Breast epithelium (tissue), 3 donors: ENCODE data around the gene PEX16.

ENCODE experiments used
- POLR2A ChIP-seq: fragments of 450-650 bp; IDR thresholded peaks from one replicate; pipeline ENCODE4 v1.6.1; 2016; ENCODE audit warnings: antibody characterized with exemption, mild to moderate bottlenecking, moderate library complexity
- POLR2AphosphoS5 ChIP-seq, 3 donors: sonication (generic); formaldehyde crosslinking; IDR thresholded peaks; one replicate each; pipeline ENCODE4 v1.6.1; 2017; ENCODE audit warnings: antibody characterized with exemption in 3 of 3
- TF ChIP-seq, protein P1 (sequence below), 3 donors: fragments of 450-650 bp; IDR thresholded peaks; one replicate each; pipeline ENCODE4 v1.5.1; 2016 to 2017; ENCODE audit warnings: antibody characterized with exemption in 3 of 3, mild to moderate bottlenecking in 3 of 3, moderate library complexity in 3 of 3

DNA sequence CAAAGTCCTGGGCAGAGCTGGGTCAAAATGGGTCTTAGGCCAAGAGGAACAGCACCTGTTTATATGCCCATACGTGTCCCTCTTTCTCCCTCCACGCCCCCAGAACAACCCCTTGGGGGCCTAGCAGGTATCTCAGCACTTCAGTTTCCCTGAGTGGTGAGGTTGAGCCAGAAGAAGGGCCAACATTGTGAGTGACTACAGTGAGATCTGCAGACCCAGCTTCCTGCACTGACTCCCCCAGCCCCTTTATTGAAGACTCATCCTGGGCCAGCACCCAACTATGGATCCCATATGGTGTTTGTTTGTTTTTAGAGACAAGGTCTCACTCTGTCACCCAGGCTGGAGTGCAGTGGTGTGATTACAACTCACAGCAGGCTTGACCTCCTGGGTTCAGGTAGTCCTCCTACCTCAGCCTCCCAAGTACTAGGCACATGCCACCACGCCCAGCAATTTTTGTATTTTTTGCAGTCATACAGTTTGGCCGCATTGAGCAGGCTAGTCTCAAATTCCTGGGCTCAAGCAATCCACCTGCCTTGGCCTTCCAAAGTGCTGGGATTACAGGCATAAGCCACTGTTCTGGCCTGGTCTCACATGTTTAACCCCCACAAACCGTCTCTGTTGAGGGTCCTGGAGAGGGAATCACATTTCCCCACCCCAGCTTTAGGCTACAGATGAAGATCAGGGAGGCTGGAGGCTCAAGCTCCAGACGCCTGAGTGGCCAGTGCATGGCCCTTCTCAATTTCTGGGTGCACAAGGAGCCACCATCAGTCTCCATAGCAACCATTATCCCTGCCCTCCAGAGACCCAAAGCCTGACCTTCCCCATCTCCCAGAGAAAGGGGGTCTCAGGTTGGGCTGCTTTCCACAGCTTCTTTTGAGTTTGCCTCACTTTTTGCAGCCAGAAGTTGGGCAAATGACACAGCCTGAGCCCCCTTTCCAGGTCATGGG lies 3.1 kb upstream of the PEX16 start:
- TF ChIP-seq POLR2A (no peak), POLR2AphosphoS5 (IDR thresholded peaks at IDR 0.05) (no peak)
- TF ChIP-seq, protein P1, sequence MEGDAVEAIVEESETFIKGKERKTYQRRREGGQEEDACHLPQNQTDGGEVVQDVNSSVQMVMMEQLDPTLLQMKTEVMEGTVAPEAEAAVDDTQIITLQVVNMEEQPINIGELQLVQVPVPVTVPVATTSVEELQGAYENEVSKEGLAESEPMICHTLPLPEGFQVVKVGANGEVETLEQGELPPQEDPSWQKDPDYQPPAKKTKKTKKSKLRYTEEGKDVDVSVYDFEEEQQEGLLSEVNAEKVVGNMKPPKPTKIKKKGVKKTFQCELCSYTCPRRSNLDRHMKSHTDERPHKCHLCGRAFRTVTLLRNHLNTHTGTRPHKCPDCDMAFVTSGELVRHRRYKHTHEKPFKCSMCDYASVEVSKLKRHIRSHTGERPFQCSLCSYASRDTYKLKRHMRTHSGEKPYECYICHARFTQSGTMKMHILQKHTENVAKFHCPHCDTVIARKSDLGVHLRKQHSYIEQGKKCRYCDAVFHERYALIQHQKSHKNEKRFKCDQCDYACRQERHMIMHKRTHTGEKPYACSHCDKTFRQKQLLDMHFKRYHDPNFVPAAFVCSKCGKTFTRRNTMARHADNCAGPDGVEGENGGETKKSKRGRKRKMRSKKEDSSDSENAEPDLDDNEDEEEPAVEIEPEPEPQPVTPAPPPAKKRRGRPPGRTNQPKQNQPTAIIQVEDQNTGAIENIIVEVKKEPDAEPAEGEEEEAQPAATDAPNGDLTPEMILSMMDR (IDR thresholded peaks at IDR 0.05) = no peak
